GM21390 (cell line): ENCODE data around the gene FOXL1.

Experiments
- ATAC-seq: cut with Tn5 transposase; IDR thresholded peaks from one replicate; pipeline ENCODE4 v1.9.1; 2021; ENCODE audit not compliant: unreplicated experiment

The FOXL1 gene

GRCh38 chr16:86625821-86626220 lies 47.5 kb downstream of the FOXL1 start:
- no peak for ATAC-seq

- ATAC-seq, result no peak
Measured at GRCh38 chr16:86626284-86626683, 47.9 kb downstream of the FOXL1 start.

GRCh38 chr16:86626966-86627365 lies 48.6 kb downstream of the FOXL1 start:
- no peak for ATAC-seq

- no peak for ATAC-seq
Measured at GRCh38 chr16:86628614-86629013, 50.3 kb downstream of the FOXL1 start.

GRCh38 chr16:86630471-86630870 lies 52.1 kb downstream of the FOXL1 start:
- ATAC-seq, result no peak

- no peak for ATAC-seq
Measured at GRCh38 chr16:86631444-86631843, 53.1 kb downstream of the FOXL1 start.
